Measurements from ENCODE around the gene SDK2. TPM values are rescaled to one million over a fixed set of nuclear protein-coding genes. Genes with fewer than 3 reads are reported as not detected.

The SDK2 gene
- total and polyA plus RNA-seq, 8 donors: 0.04 to 0.31 (median 0.17) TPM

- Histone ChIP-seq H3K9me3 (no peaks in the 10 kb centered on the region), H3K4me3 (no peak overlapping the region), H3K4me1 (no peaks in the 10 kb centered on the region), H3K27ac (no peak overlapping the region), H3K27me3 (no peaks in the 10 kb centered on the region), H3K36me3 (no peaks in the 10 kb centered on the region)
- 46 to 58% methylated on average over 5 to 6 of the region's 6 CpGs for WGBS, 2 donors
- no peak for TF ChIP-seq CTCF (IDR thresholded peaks at IDR 0.05)
- intact Hi-C loops (cut with DNase I): no loop called here
- FAIRE-seq (no peak), ATAC-seq (no peak), DNase-seq (no peak)
Measured at GRCh38 chr17:73541111-73541510, 103.1 kb downstream of the SDK2 start.

GRCh38 chr17:73539166-73539565 is 105.1 kb downstream of the SDK2 start:
- 28 to 29% methylated on average over 9 of the region's 9 CpGs for WGBS, 2 donors
- FAIRE-seq: no peak

GRCh38 chr17:73538445-73538844 is 105.8 kb downstream of the SDK2 start:
- FAIRE-seq: no peak

More at GRCh38 chr17:73539166-73539565, 105.1 kb downstream of the SDK2 start:
- H3K27me3 ChIP-seq: no peaks in the 10 kb centered on the region
- no peak for ATAC-seq
- no peaks in the 10 kb centered on the region for H3K9me3 ChIP-seq
- H3K36me3 ChIP-seq: no peaks in the 10 kb centered on the region
- intact Hi-C loops (cut with DNase I): no loop called here
- H3K4me3 ChIP-seq: no peak overlapping the region
- no peak overlapping the region for H3K27ac ChIP-seq
- no peaks in the 10 kb centered on the region for H3K4me1 ChIP-seq
- no peak for TF ChIP-seq CTCF (IDR thresholded peaks at IDR 0.05)
- DNase-seq: no peak

GRCh38 chr17:73536700-73537605 is 107.3 kb downstream of the SDK2 start:
- intact Hi-C loops (cut with DNase I): no loop called here
- no peak for TF ChIP-seq CTCF (IDR thresholded peaks at IDR 0.05)
- Histone ChIP-seq H3K27ac (no peak overlapping the region), H3K4me3 (no peak overlapping the region), H3K36me3 (no peaks in the 10 kb centered on the region), H3K27me3 (no peaks in the 10 kb centered on the region), H3K9me3 (no peaks in the 10 kb centered on the region), H3K4me1 (no peaks in the 10 kb centered on the region)
- ATAC-seq (no peak), DNase-seq (no peak), FAIRE-seq (no peak)
- WGBS, 2 donors: 39 to 47% methylated on average over 28 of the region's 28 CpGs

More at GRCh38 chr17:73538445-73538844, 105.8 kb downstream of the SDK2 start:
- no peak for ATAC-seq
- H3K9me3 ChIP-seq: no peaks in the 10 kb centered on the region
- no peak for DNase-seq
- TF ChIP-seq CTCF (IDR thresholded peaks at IDR 0.05): no peak
- H3K4me1 ChIP-seq: no peaks in the 10 kb centered on the region
- H3K36me3 ChIP-seq: no peaks in the 10 kb centered on the region
- WGBS, 2 donors: 53 to 69% methylated on average over 7 of the region's 7 CpGs
- H3K4me3 ChIP-seq: no peak overlapping the region
- no peak overlapping the region for H3K27ac ChIP-seq
- H3K27me3 ChIP-seq: no peaks in the 10 kb centered on the region
- intact Hi-C loops (cut with DNase I): no loop called here

GRCh38 chr17:73535746-73536145 is 108.5 kb downstream of the SDK2 start:
- intact Hi-C loops (cut with DNase I): no loop called here
- no peak for TF ChIP-seq CTCF (IDR thresholded peaks at IDR 0.05)

More at GRCh38 chr17:73535746-73536145, 108.5 kb downstream of the SDK2 start:
- no peak for ATAC-seq
- no peak overlapping the region for H3K27ac ChIP-seq
- no peaks in the 10 kb centered on the region for H3K27me3 ChIP-seq
- no peak for FAIRE-seq
- no peak for DNase-seq
- H3K4me1 ChIP-seq: no peaks in the 10 kb centered on the region
- H3K36me3 ChIP-seq: no peaks in the 10 kb centered on the region
- 63 to 73% methylated on average over 6 of the region's 6 CpGs for WGBS, 2 donors
- H3K9me3 ChIP-seq: no peaks in the 10 kb centered on the region
- H3K4me3 ChIP-seq: no peak overlapping the region
